Gastroesophageal sphincter (tissue), 3 donors: ENCODE results near the gene TMPRSS11A.

Source experiments
- POLR2AphosphoS5 ChIP-seq: sonication (generic); formaldehyde crosslinking; IDR thresholded peaks from one replicate; pipeline ENCODE4 v1.6.1; 2017; ENCODE audit warnings: antibody characterized with exemption
- TF ChIP-seq, protein P1 (sequence below), 4 experiments: fragments of 200-600 bp in 2 of 4; fragments of 450-650 bp in 2 of 4; sonication (generic) in 1 of 4; IDR thresholded peaks; one replicate each; pipeline ENCODE4 v1.5.1; 2017 to 2019; ENCODE audit warnings: antibody characterized with exemption in 4 of 4, mild to moderate bottlenecking in 2 of 4, moderate library complexity in 2 of 4

- TF ChIP-seq, protein P1, sequence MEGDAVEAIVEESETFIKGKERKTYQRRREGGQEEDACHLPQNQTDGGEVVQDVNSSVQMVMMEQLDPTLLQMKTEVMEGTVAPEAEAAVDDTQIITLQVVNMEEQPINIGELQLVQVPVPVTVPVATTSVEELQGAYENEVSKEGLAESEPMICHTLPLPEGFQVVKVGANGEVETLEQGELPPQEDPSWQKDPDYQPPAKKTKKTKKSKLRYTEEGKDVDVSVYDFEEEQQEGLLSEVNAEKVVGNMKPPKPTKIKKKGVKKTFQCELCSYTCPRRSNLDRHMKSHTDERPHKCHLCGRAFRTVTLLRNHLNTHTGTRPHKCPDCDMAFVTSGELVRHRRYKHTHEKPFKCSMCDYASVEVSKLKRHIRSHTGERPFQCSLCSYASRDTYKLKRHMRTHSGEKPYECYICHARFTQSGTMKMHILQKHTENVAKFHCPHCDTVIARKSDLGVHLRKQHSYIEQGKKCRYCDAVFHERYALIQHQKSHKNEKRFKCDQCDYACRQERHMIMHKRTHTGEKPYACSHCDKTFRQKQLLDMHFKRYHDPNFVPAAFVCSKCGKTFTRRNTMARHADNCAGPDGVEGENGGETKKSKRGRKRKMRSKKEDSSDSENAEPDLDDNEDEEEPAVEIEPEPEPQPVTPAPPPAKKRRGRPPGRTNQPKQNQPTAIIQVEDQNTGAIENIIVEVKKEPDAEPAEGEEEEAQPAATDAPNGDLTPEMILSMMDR (IDR thresholded peaks at IDR 0.05): no peak
- no peak for TF ChIP-seq POLR2AphosphoS5
Measured at GRCh38 chr4:67880866-67881610, 82.3 kb downstream of the TMPRSS11A start.
